GM18508 (cell line): Measurements from ENCODE around the gene SLC39A5.
"Not testable (repeated sequence)": the region's sequence is repeated elsewhere in the genome, so short reads cannot be mapped to it uniquely, and the experiment has no call there.

Experiments
- ATAC-seq: cut with Tn5 transposase; IDR thresholded peaks from one replicate; pipeline ENCODE4 v1.9.1; 2021; ENCODE audit warnings: moderate number of reproducible peaks; ENCODE audit not compliant: insufficient read depth, unreplicated experiment

Gene SLC39A5, protein sequence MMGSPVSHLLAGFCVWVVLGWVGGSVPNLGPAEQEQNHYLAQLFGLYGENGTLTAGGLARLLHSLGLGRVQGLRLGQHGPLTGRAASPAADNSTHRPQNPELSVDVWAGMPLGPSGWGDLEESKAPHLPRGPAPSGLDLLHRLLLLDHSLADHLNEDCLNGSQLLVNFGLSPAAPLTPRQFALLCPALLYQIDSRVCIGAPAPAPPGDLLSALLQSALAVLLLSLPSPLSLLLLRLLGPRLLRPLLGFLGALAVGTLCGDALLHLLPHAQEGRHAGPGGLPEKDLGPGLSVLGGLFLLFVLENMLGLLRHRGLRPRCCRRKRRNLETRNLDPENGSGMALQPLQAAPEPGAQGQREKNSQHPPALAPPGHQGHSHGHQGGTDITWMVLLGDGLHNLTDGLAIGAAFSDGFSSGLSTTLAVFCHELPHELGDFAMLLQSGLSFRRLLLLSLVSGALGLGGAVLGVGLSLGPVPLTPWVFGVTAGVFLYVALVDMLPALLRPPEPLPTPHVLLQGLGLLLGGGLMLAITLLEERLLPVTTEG

DNA sequence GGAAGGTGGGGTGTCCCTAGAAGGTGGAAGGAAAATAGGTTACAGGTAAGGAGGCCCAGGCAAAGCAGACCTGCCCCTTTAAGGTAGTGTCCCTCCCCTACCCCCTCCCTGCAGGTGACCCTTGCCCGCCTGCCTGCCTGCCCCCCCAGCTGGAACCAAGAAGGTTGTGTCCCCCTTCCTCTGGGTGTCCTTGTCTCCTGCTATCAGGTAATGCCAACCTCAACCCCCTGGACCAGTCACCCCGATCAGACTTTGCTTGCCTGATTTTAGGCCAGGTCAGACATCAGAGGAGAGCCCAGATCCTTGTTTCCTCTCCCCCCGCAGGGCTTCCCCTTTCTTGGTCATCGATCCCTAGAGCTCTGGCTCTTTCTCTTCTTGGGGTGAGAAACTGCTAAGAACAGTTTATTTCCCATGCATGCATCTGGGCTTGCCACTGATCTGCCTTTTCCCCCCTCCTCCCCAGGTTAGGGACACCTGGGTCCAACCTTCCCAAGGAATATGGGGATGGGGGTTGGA is at the start of gene SLC39A5:
TSS of gene SLC39A5 (plus strand) at position 136 of the 516 bp plus-strand sequence. CDS start 1,224 bp downstream, outside the sequence.
- no peak for ATAC-seq

DNA sequence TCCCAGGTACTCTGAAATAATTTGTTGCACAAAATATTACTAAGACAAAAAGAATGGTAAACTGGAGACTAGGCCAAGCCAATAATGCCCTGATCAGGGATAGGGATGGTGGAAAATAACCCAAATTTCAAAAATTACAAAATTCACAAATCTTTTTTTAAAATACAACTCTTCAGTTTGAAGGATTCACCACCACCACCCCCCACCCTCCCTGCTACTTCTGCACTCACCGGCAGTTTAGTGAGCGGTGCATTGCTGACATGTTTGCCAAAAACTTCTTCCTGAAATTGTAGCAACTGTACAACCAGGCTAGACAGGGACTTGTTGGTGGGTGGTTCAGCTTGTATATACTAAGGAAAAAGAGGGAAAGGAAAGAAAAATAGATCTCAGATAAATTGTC is 42.9 kb upstream of the SLC39A5 start:
- ATAC-seq = no peak

DNA sequence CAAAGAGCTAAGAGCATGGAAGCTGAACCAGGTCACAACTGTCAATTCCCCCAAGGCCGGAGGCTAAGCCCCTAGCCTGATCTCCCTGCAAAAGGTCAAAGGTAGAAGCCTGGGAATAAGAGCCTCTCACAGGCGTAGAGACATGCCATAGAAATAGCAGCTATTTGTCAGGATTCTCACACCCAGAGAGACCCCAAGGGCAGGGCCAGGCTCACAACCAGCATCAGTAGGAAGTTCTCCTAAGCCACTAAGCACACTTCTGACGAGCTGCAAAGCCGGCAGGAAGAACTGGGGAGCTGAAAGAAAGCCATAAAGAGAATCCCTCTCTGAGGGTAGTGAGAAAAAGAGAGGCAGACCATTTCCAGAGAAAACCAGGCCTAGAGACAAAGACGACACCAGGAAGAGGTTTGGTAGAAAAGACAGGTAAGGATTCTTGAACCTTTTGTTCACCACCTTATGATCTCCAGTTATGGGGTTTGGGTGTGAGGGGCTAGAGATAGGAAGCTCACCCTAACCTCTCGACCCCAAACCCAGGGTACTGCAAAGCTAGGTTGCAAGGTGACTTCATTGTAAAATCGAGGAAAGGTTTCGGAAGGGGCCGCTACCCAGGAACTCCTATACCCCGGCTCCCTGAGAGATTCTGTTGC is 41.6 kb upstream of the SLC39A5 start:
- no peak for ATAC-seq

DNA sequence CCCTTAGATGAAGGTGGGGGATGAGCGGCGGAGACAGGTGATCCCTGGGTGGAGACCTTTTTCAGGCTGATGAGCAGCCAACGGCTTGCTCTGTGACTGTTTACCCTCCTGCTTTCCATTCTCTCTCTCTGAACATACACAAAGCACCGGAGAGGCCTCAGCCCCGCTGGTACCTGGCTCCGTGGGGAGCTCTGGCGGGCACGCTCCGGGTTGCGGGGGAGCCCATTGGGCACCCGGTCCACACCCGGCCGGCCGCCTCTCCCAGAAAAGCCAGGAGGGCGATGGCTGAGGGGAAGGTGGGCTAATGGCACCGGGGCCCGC is 41.1 kb upstream of the SLC39A5 start:
- no peak for ATAC-seq

DNA sequence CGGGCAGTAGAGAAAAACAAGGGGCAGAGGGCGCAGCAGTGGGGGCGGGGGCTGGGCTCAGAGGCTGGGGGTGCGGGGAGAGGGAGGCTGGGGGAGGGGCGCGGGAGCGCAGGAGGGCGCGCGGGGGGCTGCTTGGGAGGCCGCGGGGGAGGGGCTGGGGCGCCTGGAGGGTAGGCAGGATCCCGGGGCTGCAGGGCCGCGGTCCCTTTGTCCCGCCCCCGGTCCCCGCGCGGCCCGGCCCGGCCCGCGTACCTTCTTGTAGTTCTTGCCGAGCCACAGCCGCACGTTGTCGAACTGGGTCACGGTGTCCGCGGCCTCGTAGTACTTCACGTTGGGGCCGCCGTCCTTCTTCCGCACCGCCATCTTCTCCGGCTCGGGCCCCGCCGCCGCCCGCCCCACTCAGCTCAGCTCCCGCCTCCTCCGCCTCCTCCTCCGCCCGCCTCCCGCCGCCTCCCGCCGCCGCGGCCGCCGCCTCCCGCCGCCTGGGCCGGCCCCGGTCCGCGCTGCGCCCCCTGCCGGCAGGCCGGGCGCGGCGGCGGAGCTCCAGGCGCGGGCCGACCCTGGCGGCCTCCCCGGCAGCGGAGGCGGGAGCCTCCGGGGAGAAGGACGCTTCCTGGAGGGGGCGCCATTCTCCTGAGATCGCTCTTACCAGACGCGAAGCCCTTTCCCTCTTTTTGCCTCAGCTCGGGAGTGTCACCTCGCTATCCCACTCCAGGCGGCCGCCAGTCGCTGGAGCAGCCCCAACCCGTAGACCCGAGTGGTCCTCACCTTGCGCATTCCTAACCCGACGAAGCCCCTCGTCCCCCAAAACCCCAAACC is 40.5 kb upstream of the SLC39A5 start, which contains the start of gene SMARCC2:
TSS of gene SMARCC2 (minus strand) at position 385 of the 819 bp plus-strand sequence. CDS start at position 363, 22 bp downstream.
- ATAC-seq = no peak

DNA sequence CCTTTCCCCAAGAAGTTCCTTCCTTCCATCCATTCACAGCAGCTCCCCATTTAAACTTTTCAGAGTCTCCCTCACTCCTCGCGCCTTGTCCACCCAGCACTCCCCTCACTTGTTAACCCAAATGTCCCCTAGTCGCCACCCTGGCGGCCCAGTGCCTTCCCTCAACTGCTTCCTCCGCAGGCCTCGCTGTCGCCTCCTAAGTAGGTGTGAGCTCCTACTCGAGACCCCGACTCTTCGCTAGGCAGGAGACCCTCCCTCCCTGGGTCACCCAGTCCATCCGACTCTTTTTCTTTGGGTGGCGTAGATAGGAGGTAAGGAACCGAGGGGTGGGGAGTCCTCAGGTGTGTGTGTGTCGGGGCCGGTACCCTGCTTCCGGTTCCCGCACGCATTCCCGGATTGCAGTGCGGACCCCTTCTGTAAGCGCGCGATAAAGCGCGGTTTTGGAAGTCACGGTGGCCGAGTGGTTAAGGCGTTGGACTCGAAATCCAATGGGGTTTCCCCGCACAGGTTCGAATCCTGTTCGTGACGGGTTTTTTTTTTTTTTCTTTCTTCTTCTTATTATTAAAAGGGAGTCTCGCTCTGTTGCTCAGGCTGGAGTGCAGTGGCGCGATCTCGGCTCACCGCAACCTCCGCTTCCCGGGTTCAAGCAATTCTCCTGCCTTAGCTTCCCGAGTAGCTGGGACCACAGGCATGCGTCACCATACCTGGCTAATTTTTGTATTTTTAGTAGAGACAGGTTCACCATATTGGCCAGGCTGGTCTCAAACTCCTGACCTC is 39.7 kb upstream of the SLC39A5 start:
- no peak for ATAC-seq

DNA sequence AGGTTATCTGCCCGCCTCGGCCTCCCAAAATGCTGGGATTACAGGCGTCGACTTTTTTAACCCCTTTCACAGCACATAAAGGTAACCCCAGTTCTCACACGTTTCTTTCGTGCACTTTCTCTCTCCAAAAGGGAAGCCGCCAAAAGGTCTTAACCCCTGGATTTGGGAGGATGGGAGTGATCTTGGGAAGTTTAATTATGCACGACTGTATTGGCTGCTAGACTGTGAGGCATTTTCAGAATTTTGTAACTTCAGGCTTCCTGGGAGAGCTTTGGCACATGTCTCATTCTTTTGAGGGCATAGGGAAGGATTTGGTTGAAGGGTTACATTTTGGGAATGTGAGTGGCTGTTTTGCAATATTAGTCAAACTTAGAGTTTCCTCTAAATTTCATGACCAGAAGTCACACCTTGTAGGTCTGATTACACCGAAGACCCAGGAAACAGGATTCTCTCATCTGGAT is 39.1 kb upstream of the SLC39A5 start:
- ATAC-seq = no peak

DNA sequence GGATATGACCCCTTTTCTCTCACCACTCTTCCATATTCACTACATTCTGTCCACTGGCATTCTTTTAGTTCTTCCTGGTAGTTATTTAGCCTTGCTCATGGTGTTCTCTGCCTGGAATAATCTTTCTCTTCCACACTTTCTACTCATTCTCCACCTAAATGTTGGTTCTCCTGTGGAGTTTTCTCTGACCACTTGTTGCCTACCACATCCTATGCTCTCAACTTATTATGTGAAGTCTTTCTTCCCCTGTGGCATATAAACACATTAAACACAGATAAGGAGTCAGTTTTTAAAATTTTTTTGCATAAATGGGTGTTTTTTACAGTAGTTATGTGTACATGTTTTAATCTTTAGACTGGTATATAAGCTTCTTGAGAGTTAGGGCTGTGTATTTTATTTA is 37.3 kb upstream of the SLC39A5 start:
- ATAC-seq = no peak

DNA sequence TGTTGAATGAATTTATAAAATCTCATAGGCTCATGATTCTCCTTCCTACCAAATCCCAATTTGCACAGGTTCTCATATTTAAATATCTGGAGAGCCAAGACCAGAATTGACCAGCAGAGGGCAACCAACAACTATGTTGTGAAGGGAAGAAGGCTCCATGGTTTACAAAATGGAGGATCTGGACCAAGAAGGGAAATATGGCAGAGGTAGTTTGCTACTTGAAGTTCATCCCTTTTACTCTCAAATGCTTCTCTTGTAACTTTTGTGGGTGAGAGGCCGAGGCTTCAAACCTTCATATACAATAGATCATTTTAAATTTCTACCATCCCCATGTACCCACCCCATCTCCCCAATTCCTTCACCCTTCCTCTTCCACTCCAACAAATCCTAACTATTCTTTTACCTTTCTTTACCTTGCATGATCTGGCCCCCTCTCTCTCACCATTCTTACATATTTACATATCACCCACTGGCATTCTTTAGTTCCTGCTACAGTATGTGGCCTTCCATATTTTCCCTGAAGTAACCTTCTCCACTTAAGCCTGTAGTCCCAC is 36.7 kb upstream of the SLC39A5 start:
- ATAC-seq = no peak

DNA sequence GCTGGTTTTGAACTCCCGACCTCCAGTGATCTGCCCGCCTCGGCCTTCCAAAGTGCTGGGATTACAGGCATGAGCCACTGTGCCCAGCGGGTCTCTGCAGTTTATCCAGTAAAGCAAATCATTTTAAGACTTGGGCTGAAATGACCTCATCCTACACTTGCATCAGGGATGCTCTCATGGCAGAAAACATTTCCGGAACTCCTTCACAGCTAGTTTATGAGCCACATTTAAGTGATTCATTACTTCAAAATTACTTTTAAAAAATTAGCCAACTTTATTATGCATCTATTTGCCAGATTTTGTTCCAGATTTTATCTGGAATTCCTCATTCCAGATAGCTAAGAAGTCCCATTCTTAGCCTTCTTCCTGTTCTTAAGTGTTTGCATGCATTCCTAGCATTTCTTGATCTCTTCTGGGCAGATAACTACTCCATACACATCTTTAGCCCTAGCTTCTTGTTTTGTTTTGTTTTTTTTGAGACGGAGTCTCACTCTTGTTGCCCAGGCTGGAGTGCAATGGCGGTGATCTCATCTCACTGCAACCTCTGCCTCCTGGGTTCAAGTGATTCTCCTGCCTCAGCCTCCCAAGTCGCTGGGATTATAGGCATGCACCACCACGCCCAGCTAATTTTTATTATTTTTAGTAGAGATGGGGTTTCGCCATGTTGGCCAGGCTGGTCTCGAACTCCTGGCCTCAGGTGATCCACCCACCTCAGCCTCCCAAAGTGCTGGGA is 32.9 kb upstream of the SLC39A5 start:
- not testable (repeated sequence) for ATAC-seq

DNA sequence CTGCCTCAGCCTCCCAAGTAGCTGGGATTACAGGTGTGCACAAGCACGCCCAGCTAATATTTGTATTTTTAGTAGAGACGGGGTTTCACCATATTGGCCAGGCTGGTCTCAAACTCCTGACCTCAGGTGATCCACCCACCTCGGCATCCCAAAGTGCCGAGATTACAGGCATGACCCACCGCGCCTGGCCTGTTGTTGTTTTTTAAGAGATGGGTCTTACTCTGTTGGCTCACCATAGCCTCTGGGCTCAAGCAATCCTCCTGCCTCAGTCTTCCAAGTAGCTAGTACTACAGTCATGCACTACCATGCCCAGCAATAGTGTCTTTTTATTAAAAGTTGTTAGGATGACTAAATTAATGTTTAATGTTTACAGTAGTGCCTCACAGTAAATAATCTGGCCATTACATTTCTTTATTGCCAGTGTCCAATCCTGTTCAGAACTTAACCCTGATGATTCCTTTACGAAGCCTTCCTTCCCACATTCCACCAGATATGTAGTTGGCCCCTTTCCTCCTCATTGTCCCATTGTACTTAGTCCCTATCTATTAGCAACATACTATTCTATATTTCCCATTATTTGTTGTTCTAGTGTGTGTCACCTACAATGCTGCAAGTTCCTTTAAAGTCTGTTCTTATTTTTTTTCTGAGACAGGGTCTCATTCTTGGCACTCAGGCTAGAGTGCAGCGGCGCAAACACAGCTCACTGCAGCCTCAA is 31.8 kb upstream of the SLC39A5 start:
- ATAC-seq = no peak

DNA sequence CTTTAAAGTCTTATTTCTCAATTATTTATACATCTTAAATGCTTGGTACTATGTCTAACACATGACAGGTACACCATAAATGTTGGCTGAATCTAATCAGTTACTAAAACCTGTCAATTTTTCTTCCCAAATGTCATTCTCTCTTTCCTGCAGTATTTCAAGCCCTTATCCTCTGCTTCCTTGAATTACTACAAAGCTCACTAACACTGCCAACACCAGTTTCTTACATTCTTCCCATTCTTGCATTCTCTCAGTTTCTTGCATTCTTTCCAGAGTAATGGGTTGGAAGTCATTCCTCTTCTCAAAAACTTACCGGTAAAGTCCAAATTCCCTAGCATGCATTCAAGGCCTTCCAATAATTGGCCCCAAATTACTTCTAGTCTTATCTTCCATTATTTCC is 31.0 kb upstream of the SLC39A5 start:
- ATAC-seq = no peak

DNA sequence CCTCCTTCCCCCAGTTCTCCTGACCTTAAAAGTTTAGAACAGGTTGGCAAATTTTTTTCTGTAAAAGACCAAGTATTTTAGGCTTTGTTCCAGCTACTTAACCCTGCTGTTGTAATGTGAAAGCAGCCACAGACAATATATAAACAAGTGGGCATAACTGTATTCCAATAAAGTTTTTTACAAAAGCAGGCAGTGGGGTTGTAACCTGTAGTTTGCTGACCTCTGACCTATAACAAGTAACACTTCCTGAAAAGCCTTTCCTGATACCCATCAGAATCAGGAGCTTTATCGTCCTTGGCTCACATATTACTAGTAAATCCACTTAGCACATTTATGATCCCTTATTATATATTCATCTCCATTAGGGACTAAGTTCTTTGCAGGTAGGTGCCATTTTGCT is 27.5 kb upstream of the SLC39A5 start:
- no peak for ATAC-seq

DNA sequence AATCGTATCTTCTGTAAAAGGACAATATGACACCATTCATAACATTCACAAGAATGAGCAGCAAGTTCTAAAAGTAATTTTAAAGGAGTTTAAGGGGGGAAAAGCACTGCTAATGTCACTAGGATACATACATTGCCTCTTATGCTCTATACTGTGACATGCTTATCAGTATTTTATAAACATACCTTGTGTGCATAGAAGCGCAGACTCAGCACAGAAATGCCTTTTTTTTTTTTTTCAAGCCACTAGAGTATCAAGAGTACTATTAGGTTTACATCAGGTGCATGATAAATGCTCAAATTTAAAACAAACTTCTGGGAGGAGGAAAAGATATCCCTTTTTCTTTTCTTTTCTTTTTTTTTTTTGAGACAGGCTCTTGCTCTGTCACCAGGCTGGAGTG is 27.0 kb upstream of the SLC39A5 start:
- ATAC-seq = no peak

DNA sequence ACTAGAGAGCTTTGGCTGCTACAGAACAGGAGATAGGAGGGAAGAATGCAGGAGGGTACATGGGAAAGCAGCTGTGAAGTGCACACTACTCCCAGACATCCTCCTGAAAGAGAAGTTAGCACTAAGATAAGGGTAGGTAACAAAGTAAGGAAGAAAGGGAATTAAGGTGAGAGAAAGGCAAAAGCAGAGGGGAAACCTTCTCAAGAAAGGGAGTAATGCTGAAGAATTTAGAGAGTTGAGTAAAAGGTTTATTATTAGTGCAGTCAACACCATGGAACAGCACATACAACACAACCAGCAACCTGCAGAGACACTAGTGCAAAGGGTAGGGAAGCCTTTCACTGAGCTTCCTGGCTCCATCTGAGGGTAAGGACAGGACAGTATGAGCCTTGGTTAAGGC is 25.6 kb upstream of the SLC39A5 start:
- no peak for ATAC-seq

DNA sequence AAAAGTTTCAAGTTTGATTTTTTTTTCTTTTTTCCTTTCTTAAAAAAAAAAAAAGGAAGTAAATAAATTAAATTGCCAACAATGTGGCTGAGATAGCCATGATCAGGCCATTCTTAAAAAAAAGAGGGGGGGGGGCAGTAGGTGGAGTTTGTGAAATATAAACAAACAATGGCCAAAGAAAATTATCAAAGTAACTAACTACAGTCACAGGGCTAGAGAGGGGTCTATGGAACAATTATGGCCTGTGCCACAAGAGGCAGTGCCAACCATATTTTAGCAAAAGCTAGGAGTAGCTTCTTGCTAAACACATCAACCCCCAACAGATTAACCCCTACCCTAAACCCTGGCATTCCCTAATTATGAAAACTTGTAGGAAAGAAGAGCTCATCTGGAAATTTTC is 24.4 kb upstream of the SLC39A5 start:
- no peak for ATAC-seq

DNA sequence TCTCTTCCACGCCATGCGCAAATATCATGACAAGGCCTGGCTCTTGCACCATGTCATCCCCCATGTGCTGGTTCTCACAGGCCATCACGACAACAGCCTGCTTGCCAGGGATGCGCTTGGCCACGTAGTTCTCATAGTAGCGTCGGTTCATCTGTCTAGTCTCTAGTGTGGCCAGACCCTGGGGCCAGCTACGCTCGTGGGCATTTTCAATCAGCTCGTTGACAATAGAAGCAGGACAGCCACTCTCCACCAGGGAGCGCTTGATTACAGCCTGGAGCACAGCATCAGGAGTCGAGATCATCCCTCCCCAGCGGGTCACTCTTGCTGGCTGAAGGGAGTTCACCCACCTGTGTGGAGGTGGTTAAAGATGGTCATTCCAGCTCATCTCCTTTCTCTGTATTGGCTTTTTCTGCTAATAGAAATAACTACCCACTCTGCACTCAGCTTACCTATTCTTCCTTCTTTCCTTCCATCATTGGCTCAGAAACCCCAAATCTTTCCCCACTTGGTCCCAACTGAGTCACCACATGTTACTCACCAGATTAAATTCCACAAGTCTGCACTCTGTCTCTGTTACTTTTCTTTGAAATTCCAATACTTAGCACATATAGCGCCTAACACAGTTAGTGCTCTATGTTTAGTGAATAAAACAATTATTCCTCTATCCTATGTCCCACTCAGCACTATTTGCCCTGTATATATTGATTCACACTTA is 23.2 kb upstream of the SLC39A5 start:
- ATAC-seq = no peak

DNA sequence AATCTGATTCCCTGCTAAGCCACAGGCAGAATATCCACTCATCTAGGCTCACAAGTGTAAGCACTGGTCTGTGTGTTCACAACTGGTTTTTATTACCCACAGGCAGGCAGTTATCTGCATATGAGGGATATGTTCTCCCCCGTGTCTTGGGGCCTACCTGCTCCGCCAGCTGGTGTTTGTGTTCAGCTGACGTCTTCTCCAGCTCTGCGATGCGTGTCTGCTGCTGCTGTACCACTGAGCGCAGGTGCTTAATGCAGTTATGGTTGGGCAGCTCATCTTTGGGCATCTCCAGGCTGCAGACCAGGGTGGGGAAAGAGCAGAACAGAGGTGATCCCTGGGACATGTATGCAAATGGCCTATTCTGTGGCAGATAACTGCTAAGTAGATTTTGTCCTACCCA is 21.8 kb upstream of the SLC39A5 start:
- no peak for ATAC-seq
